ENCODE data around the gene DBF4B.

The DBF4B gene

DNA sequence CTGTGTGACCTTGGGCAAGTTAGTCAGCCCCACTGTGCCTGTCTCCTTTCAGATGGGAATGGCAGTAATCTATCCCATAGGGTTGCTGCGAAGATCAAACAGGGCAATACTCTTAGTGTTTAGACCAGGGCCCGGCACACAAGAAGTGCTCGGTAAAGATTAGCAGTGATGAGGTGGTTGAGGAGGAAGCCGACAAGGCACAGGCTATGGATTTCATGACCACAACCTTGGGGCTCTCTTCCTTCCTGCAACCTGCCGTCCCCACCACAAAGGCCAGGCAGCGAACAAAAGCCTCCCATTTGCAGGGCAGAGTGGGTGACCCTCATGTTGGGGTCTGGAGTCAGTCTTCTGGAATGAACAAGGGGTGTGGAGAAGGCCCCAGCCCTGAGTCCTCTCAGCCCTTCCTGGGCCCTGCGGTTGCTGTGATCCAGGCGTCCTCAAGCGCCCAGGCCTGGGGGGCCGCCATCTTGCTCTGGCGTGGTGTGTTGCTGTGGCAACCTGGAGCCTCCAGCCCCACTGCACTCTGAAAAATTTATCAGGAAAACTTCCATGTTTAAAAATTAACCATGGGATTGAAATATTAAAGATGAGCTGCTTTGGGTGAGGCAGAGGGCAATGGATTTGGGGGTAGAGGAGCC lies 60.2 kb downstream of the DBF4B start:
- DNase-seq (ENCODE audit: low spot score): no peak
- in situ Hi-C loops (cut with MboI; ENCODE audit: low sequenced_read_pairs, unreplicated experiment): no loop called here
- TF ChIP-seq, protein P1, sequence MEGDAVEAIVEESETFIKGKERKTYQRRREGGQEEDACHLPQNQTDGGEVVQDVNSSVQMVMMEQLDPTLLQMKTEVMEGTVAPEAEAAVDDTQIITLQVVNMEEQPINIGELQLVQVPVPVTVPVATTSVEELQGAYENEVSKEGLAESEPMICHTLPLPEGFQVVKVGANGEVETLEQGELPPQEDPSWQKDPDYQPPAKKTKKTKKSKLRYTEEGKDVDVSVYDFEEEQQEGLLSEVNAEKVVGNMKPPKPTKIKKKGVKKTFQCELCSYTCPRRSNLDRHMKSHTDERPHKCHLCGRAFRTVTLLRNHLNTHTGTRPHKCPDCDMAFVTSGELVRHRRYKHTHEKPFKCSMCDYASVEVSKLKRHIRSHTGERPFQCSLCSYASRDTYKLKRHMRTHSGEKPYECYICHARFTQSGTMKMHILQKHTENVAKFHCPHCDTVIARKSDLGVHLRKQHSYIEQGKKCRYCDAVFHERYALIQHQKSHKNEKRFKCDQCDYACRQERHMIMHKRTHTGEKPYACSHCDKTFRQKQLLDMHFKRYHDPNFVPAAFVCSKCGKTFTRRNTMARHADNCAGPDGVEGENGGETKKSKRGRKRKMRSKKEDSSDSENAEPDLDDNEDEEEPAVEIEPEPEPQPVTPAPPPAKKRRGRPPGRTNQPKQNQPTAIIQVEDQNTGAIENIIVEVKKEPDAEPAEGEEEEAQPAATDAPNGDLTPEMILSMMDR (IDR thresholded peaks at IDR 0.05; ENCODE audit: borderline replicate concordance, control extremely low read depth, extremely low read depth, insufficient read depth, missing control alignments): no peak

DNA sequence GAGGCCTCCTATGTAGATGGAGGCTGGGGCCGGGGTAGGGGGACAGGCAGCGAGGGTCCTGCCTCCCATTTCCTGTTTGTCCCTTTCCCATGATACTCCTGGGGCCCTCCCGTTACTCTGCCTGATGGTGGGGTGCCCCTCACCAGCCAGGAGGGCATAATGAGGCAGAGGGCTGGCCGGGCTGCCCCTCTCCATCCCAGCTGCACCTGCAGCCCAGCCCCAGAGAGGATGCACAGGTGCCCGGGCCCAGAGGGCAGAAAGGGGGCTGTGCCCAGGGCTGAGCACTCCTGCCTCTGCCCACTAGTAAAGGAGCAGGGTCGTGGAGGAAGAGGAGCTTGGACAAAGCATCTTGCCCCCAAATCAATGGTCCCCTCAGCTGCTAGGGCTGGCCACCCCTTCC lies 60.8 kb downstream of the DBF4B start:
- TF ChIP-seq, protein P1 (IDR thresholded peaks at IDR 0.05; ENCODE audit: borderline replicate concordance, control extremely low read depth, extremely low read depth, insufficient read depth, missing control alignments): no peak
- DNase-seq (ENCODE audit: low spot score): no peak
- in situ Hi-C loops (cut with MboI; ENCODE audit: low sequenced_read_pairs, unreplicated experiment): no loop called here

DNA sequence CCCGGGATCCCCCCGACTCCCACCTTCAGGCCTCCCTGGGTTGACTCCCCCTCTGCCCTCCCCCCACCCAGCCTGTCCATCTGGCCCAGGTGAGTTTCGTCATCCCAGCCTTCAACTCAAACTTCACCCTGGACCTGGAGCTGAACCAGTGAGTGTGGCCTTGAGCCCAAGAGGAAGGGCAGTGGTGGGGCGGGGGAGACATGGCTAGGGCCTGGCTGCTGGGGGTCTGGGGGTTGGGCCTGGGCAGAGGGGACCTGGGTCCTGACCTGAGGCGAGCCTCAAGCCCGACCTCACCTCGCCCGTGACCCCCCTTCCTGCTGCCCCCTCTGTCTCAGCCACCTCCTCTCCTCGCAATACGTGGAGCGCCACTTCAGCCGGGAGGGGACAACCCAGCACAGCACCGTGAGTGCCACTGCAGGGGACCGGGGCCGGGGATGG lies 61.2 kb downstream of the DBF4B start:
- in situ Hi-C loops (cut with MboI; ENCODE audit: low sequenced_read_pairs, unreplicated experiment): loop anchor here (10.0 kb wide), 1 partner anchor 95 kb away; no protein-coding TSS in a partner anchor
- no peak for DNase-seq (ENCODE audit: low spot score)
- TF ChIP-seq, protein P1 (IDR thresholded peaks at IDR 0.05; ENCODE audit: borderline replicate concordance, control extremely low read depth, extremely low read depth, insufficient read depth, missing control alignments): no peak

DNA sequence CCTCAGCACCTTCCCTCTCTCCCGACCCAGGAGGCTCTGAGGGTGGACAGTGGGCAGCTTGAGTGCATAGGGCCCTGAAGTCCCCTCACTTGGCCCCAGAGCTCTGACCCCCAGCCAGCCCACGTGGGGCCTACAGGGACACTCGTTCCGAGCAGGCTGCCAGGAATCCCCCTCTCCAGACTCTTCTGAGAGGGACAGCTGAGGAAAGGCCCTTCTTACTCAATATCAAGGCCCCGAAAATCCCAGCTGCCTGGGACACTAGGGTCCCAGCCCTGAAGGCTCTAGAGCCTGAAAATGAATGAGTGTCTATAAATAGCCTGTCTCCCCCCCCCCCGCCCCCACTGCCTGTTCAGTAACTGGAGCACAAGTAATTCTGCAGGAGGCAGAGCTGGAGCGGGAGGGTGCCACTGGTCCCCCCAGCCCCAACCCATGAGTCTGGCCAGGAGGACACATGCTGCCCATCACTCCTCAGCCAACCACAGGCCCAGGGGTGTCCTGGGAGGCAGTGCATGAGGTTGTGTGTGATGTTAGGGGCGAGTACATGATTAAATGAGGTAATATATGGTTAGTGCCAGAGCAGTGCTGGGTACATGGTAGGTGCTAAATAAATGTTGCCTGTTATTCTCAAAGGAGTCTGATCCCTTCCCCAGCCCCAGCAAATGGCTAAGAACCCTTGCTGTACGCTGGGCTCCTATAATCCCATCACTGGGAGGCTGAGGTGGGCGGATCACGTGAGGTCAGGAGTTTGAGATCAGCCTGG lies 61.9 kb downstream of the DBF4B start:
- no peak for DNase-seq (ENCODE audit: low spot score)

DNA sequence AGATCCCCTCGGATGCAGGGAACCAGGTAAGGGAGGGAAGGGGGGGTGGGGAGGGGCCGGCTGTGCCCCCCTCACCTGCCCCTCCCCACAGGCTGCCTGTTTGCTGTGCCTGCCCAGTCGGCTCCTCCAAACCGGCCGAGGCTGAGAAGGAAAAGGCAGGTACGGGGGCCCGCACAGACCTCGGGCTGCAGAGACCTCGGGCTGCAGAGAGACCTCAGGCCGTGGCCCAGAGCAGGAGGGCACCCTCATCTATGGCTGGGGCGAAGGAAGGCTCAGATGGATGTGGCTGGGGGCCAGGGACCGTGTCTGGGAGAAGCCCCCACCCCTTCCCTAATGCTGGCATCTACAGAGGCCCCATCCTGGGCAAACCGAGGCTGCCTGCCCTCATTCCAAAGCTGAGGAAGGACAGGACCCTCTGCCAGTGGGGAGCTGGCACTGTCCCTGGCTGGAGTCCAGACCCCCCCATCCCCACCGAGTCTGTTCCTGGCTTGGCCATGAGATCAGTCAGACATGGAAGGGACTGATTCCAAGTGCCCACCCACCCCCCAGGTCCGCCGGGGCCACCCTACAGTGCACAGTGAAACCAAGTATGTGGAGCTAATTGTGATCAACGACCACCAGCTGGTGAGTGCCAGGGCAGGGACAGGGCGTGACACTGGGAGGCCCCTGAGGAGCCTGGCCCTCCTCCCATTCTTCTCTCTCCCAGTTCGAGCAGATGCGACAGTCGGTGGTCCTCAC lies 64.0 kb downstream of the DBF4B start:
- TF ChIP-seq, protein P1 (IDR thresholded peaks at IDR 0.05; ENCODE audit: borderline replicate concordance, control extremely low read depth, extremely low read depth, insufficient read depth, missing control alignments): no peak
- no peak for DNase-seq (ENCODE audit: low spot score)
- in situ Hi-C loops (cut with MboI; ENCODE audit: low sequenced_read_pairs, unreplicated experiment): loop anchor here (10.0 kb wide), 1 partner anchor 92 kb away; no protein-coding TSS in a partner anchor

More for the DNA sequence above, 61.9 kb downstream of the DBF4B start:
- in situ Hi-C loops (cut with MboI; ENCODE audit: low sequenced_read_pairs, unreplicated experiment): loop anchor here (10.0 kb wide), 1 partner anchor 94 kb away; no protein-coding TSS in a partner anchor
- TF ChIP-seq, protein P1 (IDR thresholded peaks at IDR 0.05; ENCODE audit: borderline replicate concordance, control extremely low read depth, extremely low read depth, insufficient read depth, missing control alignments): no peak

DNA sequence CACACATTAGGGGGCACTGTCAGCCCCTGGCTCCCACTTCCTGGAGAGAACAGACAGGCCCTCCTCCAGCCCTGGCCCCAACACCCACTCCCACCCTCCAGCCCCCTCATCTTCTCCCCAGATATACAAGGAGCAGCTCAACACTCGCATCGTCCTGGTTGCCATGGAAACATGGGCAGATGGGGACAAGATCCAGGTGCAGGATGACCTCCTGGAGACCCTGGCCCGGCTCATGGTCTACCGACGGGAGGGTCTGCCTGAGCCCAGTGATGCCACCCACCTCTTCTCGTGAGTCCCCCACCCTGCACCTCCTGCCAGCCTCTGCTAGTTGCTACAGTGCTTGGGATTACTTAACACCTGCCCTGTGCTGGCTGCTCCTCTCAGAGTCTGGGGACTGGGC lies 64.7 kb downstream of the DBF4B start:
- in situ Hi-C loops (cut with MboI; ENCODE audit: low sequenced_read_pairs, unreplicated experiment): loop anchor here (10.0 kb wide), 1 partner anchor 92 kb away; no protein-coding TSS in a partner anchor
- TF ChIP-seq, protein P1 (IDR thresholded peaks at IDR 0.05; ENCODE audit: borderline replicate concordance, control extremely low read depth, extremely low read depth, insufficient read depth, missing control alignments): no peak
- no peak for DNase-seq (ENCODE audit: low spot score)
